PC-3 (cell line): ENCODE results near the gene ST3GAL5. TPM values are rescaled to one million over a fixed set of nuclear protein-coding genes. Genes with fewer than 3 reads are reported as not detected.

ENCODE experiments used
- ATAC-seq: fragments of 200-7000 bp; cut with Tn5 transposase; 2 replicates; pipeline ENCODE4 v1.9.1; 2020; ENCODE audit warnings: mild to moderate bottlenecking, moderate library complexity
- BruUV-seq: library from RNA; stranded (reverse); fragments of 400-500 nt; replicated peaks from 2 replicates; lab custom pipeline; 2021; lab: Mats Ljungman, UMichigan
- CTCF ChIA-PET: fragments of 300-600 bp; sonication (Branson Sonifier 250); formaldehyde crosslinking; loops from one replicate; lab custom pipeline; 2022; ENCODE audit warnings: antibody characterized with exemption; lab: Charles Lee
- POLR2A ChIA-PET: fragments of 300-600 bp; sonication (Branson Sonifier 250); formaldehyde crosslinking; loops from one replicate; lab custom pipeline; 2022; ENCODE audit warnings: antibody characterized with exemption; ENCODE audit not compliant: unreplicated experiment; lab: Charles Lee
- DNase-seq: peaks from one replicate; pipeline ENCODE4 v3.0.0-alpha.2; 2015
- H2AFZ ChIP-seq: fragments of 300-600 bp; sonication (generic); 2 replicates; pipeline ENCODE4 v1.6.0; 2016; ENCODE audit warnings: antibody characterized with exemption, low read length
- H3F3A ChIP-seq: fragments of 300-600 bp; sonication (generic); one replicate; pipeline ENCODE4 v1.6.0; 2017; ENCODE audit warnings: antibody characterized with exemption, low read length, control low read depth, mild to moderate bottlenecking; ENCODE audit not compliant: unreplicated experiment
- H3K27ac ChIP-seq: fragments of 300-600 bp; sonication (generic); 2 replicates; pipeline ENCODE4 v1.5.1; 2016; ENCODE audit warnings: mild to moderate bottlenecking, low read length
- H3K27me3 ChIP-seq: fragments of 300-600 bp; sonication (generic); 2 replicates; pipeline ENCODE4 v1.6.1; 2016; ENCODE audit warnings: low read length, mixed read lengths
- H3K36me3 ChIP-seq: fragments of 300-600 bp; sonication (generic); 2 replicates; pipeline ENCODE4 v1.6.1; 2016; ENCODE audit warnings: low read depth, mixed run types, low read length, mixed read lengths
- H3K4me1 ChIP-seq: fragments of 300-600 bp; sonication (generic); 2 replicates; pipeline ENCODE4 v1.5.1; 2016; ENCODE audit warnings: low read length; ENCODE audit not compliant: insufficient read depth
- H3K4me2 ChIP-seq: fragments of 300-600 bp; sonication (generic); 2 replicates; pipeline ENCODE4 v1.6.0; 2016; ENCODE audit warnings: low read length
- H3K4me3 ChIP-seq: fragments of 300-600 bp; sonication (generic); 2 replicates; pipeline ENCODE4 v1.5.1; 2016; ENCODE audit warnings: mild to moderate bottlenecking, low read length, mixed read lengths
- H3K79me2 ChIP-seq: fragments of 300-600 bp; sonication (generic); 2 replicates; pipeline ENCODE4 v1.6.1; 2017; ENCODE audit warnings: low read length, mixed read lengths
- H3K9ac ChIP-seq: fragments of 300-600 bp; sonication (generic); 2 replicates; pipeline ENCODE4 v1.6.0; 2016; ENCODE audit warnings: mild to moderate bottlenecking, low read length
- H3K9me2 ChIP-seq: fragments of 300-600 bp; sonication (generic); replicated peaks from 2 replicates; pipeline ENCODE4 v1.6.1; 2016; ENCODE audit warnings: mixed run types, low read length, mixed read lengths
- H3K9me3 ChIP-seq: fragments of 300-600 bp; sonication (generic); 2 replicates; pipeline ENCODE4 v1.6.1; 2016; ENCODE audit warnings: low read length, mixed read lengths
- H4K20me1 ChIP-seq: fragments of 300-600 bp; sonication (generic); 2 replicates; pipeline ENCODE4 v1.6.1; 2016; ENCODE audit warnings: low read length, mixed read lengths
- EZH2 ChIP-seq: fragments of 300-600 bp; sonication (generic); IDR thresholded peaks from one replicate; pipeline ENCODE4 v1.6.1; 2017; ENCODE audit warnings: antibody characterized with exemption, mild to moderate bottlenecking, low read length; ENCODE audit not compliant: unreplicated experiment
- EZH2phosphoT487 ChIP-seq: fragments of 300-600 bp; sonication (generic); IDR thresholded peaks from 2 replicates; pipeline ENCODE4 v1.6.1; 2018; ENCODE audit warnings: mild to moderate bottlenecking, antibody characterized with exemption, low read length, borderline replicate concordance
- intact Hi-C: fragments of 100-400 bp; cut with micrococcal nuclease; formaldehyde crosslinking; loops from 2 replicates; pipeline ENCODE4 v1.9.0; 2023
- total RNA-seq: library from RNA; depleted of rRNA; stranded (reverse); fragments of >200 nt; gene quantifications from 2 replicates; pipeline ENCODE4 v1.2.3, GENCODE V29; 2014
- TF ChIP-seq, protein P1 (sequence below): fragments of 300-600 bp; sonication (generic); conservative IDR thresholded peaks from 2 replicates; pipeline ENCODE4 v1.5.1; 2017; ENCODE audit warnings: antibody characterized with exemption, low read depth, mild to moderate bottlenecking, low read length

The ST3GAL5 gene
- total RNA-seq, 1 experiment from 2014 or later, result 0.87 TPM

DNA sequence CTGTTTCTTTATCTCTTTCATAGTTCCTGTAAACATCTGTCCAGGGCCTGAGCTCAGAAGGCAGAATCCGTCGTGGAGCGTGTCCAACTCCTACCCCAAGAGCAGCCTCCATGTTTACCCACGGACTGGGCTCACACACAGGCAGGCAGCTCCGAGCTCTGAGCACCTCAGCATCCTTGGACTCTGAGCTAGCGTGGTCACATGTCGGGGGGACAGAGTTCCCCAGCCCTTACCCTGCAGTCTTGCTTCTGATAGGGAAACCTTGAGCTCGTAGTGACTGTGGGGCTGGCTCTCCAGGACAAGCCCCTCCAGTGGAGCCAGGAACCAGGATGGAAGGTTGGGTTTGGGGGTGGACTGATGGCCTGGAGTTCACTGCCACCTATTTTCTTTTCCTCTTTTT is 15.1 kb upstream of the ST3GAL5 start:
- H3K9ac ChIP-seq, result no peak overlapping the region
- CTCF ChIA-PET, result no interaction called here
- POLR2A ChIA-PET, result no interaction called here
- no peak overlapping the region for H3K27ac ChIP-seq
- peaks cover 5% of the 10 kb centered on the region; the same call in 1 of the 2 replicates for H3K4me1 ChIP-seq
- H3F3A ChIP-seq, result no peaks in the 10 kb centered on the region
- no peak overlapping the region for H3K4me3 ChIP-seq
- DNase-seq (no peak), ATAC-seq (no peak)
- H3K79me2 ChIP-seq, result no peaks in the 10 kb centered on the region
- H2AFZ ChIP-seq, result no peak overlapping the region
- no peaks in the 10 kb centered on the region for H3K9me3 ChIP-seq
- intact Hi-C loops, result no loop called here
- no TSS peak for BruUV-seq
- H3K9me2 ChIP-seq, result no peaks in the 10 kb centered on the region
- no peaks in the 10 kb centered on the region for H3K27me3 ChIP-seq
- TF ChIP-seq, protein P1, sequence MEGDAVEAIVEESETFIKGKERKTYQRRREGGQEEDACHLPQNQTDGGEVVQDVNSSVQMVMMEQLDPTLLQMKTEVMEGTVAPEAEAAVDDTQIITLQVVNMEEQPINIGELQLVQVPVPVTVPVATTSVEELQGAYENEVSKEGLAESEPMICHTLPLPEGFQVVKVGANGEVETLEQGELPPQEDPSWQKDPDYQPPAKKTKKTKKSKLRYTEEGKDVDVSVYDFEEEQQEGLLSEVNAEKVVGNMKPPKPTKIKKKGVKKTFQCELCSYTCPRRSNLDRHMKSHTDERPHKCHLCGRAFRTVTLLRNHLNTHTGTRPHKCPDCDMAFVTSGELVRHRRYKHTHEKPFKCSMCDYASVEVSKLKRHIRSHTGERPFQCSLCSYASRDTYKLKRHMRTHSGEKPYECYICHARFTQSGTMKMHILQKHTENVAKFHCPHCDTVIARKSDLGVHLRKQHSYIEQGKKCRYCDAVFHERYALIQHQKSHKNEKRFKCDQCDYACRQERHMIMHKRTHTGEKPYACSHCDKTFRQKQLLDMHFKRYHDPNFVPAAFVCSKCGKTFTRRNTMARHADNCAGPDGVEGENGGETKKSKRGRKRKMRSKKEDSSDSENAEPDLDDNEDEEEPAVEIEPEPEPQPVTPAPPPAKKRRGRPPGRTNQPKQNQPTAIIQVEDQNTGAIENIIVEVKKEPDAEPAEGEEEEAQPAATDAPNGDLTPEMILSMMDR, result no peak
- TF ChIP-seq EZH2 (no peak), EZH2phosphoT487 (no peak)
- H4K20me1 ChIP-seq, result no peaks in the 10 kb centered on the region
- H3K4me2 ChIP-seq, result no peak overlapping the region
- no peaks in the 10 kb centered on the region for H3K36me3 ChIP-seq

DNA sequence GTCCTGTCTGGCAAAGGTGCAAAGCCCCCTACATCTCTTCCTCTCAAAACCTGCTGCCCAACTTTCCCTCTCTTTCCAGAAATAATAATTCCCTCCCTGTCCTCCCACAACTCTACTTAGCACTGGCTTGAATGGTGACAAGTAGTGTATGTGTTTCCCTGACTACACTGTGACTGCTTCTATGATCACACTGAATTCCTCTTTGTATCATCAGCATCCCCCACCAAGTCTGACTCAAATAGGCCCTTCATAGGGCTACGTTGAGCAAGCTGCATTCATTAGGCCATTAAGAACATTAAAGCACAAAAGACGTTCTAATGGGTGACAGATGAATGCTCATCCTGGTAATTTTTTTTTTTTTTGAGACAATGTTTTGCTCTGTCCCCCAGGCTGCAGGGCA is 13.7 kb upstream of the ST3GAL5 start:
- ChIA-PET CTCF (no interaction called here), POLR2A (no interaction called here)
- H3F3A ChIP-seq, result no peaks in the 10 kb centered on the region
- no peaks in the 10 kb centered on the region for H3K79me2 ChIP-seq
- no peak overlapping the region for H3K27ac ChIP-seq
- ATAC-seq, result no peak
- no peaks in the 10 kb centered on the region for H3K27me3 ChIP-seq
- no peak for DNase-seq
- H3K4me1 ChIP-seq, result no peaks in the 10 kb centered on the region
- H4K20me1 ChIP-seq, result no peaks in the 10 kb centered on the region
- no peak overlapping the region for H3K9ac ChIP-seq
- TF ChIP-seq EZH2phosphoT487 (no peak), EZH2 (no peak)
- TF ChIP-seq, protein P1, result no peak
- no TSS peak for BruUV-seq
- intact Hi-C loops, result no loop called here
- H3K4me3 ChIP-seq, result no peak overlapping the region
- H3K36me3 ChIP-seq, result no peaks in the 10 kb centered on the region
- no peaks in the 10 kb centered on the region for H3K9me2 ChIP-seq
- H3K4me2 ChIP-seq, result no peak overlapping the region
- no peaks in the 10 kb centered on the region for H3K9me3 ChIP-seq
- H2AFZ ChIP-seq, result no peak overlapping the region

DNA sequence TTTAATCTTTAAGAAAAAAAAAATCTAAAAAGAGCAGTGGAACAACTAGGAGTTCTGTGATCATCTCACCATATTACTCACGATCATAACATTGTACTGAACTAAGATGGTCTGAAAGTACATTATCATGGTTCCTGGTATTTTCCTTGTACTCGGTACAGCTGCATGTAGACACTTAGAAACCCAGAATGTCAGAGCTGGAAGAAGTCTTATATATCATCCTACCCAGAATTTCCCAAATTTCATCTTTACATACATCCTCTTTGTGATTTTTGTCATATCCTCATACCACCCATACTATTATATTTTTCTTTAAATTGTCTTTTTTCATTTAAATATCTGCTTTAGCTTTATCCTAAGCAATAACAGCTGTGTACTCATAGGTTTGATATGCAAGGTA is 12.4 kb upstream of the ST3GAL5 start:
- H4K20me1 ChIP-seq, result no peaks in the 10 kb centered on the region
- no peaks in the 10 kb centered on the region for H3F3A ChIP-seq
- no peaks in the 10 kb centered on the region for H3K27me3 ChIP-seq
- H3K9me2 ChIP-seq, result no peaks in the 10 kb centered on the region
- DNase-seq (no peak), ATAC-seq (no peak)
- no peak overlapping the region for H2AFZ ChIP-seq
- H3K4me2 ChIP-seq, result no peak overlapping the region
- CTCF ChIA-PET, result no interaction called here
- H3K9ac ChIP-seq, result no peak overlapping the region
- no peak overlapping the region for H3K4me3 ChIP-seq
- POLR2A ChIA-PET, result no interaction called here
- no peaks in the 10 kb centered on the region for H3K4me1 ChIP-seq
- no peak overlapping the region for H3K27ac ChIP-seq
- TF ChIP-seq EZH2phosphoT487 (no peak), EZH2 (no peak)
- TF ChIP-seq, protein P1, result no peak
- H3K36me3 ChIP-seq, result no peaks in the 10 kb centered on the region
- BruUV-seq, result no TSS peak
- intact Hi-C loops, result no loop called here
- no peaks in the 10 kb centered on the region for H3K9me3 ChIP-seq
- no peaks in the 10 kb centered on the region for H3K79me2 ChIP-seq
